DMS79 (cell line): ENCODE measurements around the gene KXD1.
"Not testable (repeated sequence)": the region's sequence is repeated elsewhere in the genome, so short reads cannot be mapped to it uniquely, and the experiment has no call there.

Experiments
- DNase-seq: peaks from one replicate; lab custom pipeline; 2025; lab: John Stamatoyannopoulos, UW

The KXD1 gene

DNA sequence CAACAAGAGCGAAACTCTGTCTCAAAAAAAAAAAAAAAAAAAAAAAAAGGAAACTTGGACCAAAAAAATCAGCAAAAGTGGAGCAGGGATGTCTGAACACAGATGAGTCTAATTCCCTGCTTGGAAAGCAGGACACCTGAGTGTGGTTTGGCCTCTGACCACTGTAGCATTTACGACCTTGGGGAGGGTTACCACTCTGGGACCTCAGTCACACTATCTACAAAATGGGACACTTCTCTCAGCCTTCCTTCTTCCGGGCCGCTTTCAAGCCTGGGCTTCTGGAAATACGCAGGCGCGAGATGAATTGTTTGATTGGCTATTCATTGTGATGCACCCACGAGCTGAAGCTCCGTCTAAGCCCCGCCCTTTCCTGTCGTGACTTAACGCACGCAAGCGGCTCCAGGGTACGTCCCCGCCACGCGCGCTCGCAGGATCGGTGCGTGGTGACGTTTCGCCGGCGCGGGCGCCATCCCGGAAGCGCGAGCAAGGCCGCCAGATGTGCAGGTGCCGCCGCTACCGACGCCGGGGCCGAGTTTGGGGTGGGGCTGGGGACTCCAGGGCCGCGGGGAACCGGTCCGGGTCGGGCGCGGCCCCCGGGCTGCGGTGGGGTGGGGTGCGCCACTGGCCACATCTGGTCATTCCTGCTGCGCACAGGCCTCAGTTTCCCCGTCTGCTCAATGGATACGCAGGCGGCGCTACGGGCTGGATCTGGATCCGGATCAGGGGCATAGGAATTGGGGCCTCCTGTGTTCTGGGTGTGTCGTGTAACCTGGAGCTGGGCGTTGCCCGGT, at the start of gene KXD1:
Gene KXD1, plus strand, starts transcription at position 460 of the 791 bp plus-strand sequence. CDS start 4,187 bp downstream, outside the sequence.
- peak; percentile 94 for DNase-seq

GRCh38 chr19:18508585-18508984, 49.1 kb upstream of the KXD1 start:
- no peak for DNase-seq

DNA sequence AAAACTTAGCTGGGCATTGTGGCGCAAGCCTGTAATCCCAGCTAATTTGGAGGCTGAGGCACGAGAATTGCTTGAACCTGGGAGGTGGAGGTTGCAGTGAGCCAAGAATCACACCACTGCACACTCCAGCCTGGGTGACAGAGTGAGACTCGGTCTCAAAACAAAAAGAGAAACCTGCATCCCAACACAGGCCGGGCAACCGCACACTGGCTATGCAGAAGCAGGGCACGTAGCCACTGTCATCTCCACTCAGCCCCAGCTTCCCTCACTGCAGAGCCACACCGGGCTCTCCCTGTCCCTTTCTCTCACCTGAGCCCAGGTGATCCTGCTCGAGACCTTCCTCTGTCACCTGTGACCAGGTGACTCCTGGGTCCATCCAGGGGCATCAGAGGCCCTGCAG, 47.5 kb upstream of the KXD1 start:
- no peak for DNase-seq

DNA sequence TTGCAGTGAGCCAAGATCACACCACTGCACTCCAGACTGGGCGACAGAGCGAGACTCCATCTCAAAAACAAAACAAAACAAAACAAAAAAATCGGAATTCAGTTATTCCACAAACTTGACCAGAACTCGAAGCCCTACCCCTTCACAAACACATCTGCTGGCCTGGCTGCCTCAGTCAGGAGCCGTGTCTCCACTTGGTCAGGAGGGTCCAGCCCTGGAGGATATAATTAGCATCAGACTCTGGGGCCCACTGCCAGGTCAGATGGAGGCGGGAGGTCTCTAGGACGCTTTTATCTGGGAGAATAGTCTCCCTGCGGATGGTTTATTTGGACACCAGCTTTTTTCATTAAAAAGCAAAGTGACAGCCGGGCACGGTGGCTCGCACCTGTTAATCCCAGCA, 43.8 kb upstream of the KXD1 start:
- DNase-seq: no peak

GRCh38 chr19:18514800-18515682, 42.6 kb upstream of the KXD1 start:
- DNase-seq: peak; percentile 35

DNA sequence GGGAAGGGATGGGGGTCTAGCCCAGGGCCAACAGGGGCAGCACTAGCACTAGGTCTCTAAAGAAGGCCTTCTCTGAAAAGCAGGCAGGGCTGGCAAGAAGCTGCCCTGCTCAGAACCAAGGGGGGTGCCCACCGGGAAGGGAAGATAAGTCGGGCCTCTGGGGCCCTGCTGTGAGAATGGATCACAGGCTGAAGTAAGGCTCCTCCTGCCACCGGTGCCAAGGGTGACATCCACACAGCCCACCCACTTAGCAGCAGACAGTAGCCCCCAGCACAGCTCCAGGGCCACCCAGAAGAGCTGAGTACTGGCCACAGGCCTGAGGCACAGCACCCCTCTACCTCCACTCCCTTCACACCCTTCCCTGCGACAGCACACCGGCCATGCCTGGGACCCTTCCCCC, 41.7 kb upstream of the KXD1 start:
- no peak for DNase-seq

GRCh38 chr19:18517606-18518005, 40.1 kb upstream of the KXD1 start:
- DNase-seq: no peak

- no peak for DNase-seq
Measured at GRCh38 chr19:18518639-18519038, 39.0 kb upstream of the KXD1 start.

DNA sequence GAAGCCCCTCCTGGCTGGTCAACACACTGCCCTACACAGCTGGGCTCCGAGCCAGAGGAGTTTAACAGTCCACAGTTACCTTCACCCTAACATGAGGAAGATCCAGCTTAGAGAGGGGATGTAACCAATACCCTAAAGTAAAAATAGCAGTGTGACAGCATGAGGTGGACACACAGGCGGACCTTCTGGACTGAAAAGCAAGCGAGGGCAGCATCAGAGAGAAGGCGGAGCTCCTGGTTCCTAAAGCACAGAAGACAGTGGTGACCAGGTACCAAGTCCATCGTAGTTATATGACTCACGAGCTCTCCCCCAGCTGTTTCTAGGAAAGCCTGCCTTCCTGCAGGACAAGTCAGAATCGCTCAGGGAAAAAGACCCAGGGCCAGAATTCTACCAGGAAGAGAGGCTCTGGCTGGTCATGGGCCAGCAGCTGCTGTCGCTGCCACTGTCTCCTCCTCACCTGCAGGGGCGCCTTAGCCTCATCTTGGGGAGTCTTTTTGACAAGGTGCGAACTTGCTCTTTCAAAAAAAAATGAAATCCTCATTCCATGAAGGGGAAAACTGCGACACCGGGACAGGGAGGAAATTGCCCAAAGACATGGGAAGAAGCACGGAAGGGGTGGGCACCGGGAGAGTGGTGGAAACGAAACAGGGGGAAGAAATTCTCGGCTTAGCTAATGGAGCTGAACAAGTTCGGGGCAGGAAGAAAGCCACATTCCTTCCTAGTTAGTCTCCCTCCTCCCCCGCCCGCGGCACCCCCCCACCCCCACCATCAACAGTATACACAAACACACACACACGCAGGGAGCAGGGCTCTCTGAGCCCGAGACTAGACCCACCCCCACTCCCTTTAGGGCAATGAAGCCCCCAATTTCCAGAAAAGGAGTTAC, 37.5 kb upstream of the KXD1 start:
- peak; percentile 48 for DNase-seq

GRCh38 chr19:18520848-18521691, 36.6 kb upstream of the KXD1 start:
- DNase-seq: no peak

GRCh38 chr19:18521692-18522123, 36.0 kb upstream of the KXD1 start, which contains the start of gene ELL:
Gene ELL, minus strand, starts transcription at chr19:18522070. Its CDS starts 15 bp downstream, at chr19:18522055.
- DNase-seq: no peak

DNA sequence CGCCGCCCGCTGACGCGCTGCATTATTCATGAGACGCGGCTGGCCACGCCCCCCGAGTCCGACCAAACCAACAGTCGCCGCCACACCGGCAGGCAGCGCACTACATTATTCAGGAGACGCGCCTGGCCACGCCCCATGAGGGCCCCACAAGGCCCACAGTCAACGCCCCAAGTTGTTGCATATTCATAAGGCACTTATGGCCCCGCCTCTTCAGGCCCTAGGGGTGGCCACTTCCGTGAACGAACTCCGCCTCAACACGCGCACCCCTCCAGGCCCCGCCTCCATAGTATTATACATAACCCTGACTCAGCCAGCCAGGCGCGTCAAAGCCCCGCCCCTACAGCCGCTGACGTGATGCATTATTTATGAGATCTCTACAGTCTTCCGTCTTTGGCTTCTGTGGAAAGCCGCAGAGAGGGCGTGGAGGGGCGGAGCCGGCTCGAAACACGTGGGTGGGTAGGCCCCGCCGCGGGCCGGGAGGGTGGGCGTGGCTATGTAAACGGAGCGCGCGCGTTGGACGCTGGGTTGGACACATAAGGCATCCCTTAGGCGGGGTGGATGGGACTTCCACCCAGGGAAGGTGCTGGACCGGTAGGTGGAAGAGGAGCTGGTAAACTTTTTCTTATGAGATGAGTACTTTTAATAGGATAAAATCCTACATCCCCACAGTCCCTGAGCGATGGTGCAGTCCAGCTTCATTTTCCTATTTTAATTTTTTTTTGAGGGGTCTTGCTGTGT, 35.4 kb upstream of the KXD1 start:
- peak; percentile 99 for DNase-seq

GRCh38 chr19:18522862-18523440, 34.7 kb upstream of the KXD1 start:
- not testable (repeated sequence) for DNase-seq

DNA sequence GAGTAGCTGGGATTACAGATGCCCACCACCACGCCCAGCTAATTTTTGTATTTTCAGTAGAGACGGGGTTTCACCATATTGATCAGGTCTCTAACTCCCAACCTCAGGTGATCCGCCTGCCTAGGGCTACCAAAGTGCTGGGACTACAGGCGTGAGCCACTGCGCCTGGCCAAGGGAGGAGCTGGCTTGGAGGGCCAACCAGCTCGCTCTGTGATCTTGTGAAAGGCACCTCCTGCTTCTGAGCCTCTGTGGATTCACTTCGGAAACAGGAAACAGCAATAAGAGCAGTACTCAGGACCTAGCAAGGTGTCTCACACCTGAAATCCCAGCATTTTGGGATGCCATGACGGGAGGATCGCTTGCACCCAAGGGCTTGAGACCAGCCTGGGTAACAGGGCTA, 33.8 kb upstream of the KXD1 start:
- DNase-seq: no peak

DNA sequence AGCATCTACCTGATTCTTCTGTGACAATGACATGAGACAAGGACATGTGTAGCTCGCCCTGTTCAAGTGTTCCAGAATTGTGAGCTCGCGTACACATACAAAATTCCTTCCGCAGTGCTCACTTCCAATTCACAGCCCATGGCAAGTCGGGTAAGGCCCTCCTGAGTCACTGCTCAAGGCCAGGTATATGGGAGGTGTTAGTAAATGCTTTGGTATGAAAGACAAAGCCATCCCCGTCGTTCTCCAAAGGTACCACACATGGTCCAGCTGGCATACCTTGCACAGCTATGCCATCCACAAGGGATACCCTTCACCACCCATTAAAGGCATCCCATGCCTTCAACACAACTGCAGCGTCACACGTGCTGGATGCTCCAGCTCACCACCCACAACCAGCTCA, 31.4 kb upstream of the KXD1 start:
- DNase-seq: no peak

- DNase-seq: no peak
Measured at GRCh38 chr19:18529782-18530181, 27.9 kb upstream of the KXD1 start.

GRCh38 chr19:18531485-18531884, 26.2 kb upstream of the KXD1 start:
- no peak for DNase-seq

- DNase-seq: no peak
Measured at GRCh38 chr19:18532168-18532890, 25.3 kb upstream of the KXD1 start.

DNA sequence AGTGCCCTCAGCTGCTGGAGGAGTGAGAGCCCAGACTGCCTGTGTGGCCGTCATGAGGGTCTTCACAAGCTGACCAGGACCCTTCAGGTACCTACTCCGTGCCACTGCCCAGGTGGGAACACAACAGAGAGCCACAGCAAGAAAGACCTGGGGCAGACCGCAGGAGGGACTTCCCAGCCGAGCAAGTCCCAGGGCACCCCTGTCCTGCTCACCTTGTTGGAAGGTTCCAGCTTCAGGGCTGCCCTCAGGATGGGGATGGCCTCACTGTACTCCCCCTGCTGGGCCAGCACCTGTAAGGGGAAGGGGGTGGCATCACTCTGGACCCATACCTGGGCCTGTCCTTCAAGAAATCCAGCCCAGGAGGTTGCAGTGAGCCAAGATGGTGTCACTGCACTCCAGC, 24.6 kb upstream of the KXD1 start:
- DNase-seq: no peak
